ENCODE data around the gene PPP1R9A. TPM values are rescaled to one million over a fixed set of nuclear protein-coding genes. Genes with fewer than 3 reads are reported as not detected.

The PPP1R9A gene
- polyA plus RNA-seq, 12 donors, result 14.5 to 99.0 (median 30.6) TPM

GRCh38 chr7:95251966-95252365, 344.6 kb downstream of the PPP1R9A start:
- no peak for DNase-seq

- no peak for DNase-seq
Measured at GRCh38 chr7:95253986-95254385, 346.6 kb downstream of the PPP1R9A start.

GRCh38 chr7:95255691-95256090, 348.3 kb downstream of the PPP1R9A start:
- DNase-seq, result no peak

- no peak for DNase-seq
Measured at GRCh38 chr7:95261895-95262415, 354.6 kb downstream of the PPP1R9A start.

GRCh38 chr7:95262875-95263274, 355.5 kb downstream of the PPP1R9A start:
- DNase-seq, result no peak

GRCh38 chr7:95263785-95264362, 356.5 kb downstream of the PPP1R9A start:
- DNase-seq, result no peak

GRCh38 chr7:95264363-95264891, 357.0 kb downstream of the PPP1R9A start:
- DNase-seq, result peak; percentile 43

GRCh38 chr7:95265634-95266033, 358.2 kb downstream of the PPP1R9A start:
- DNase-seq, result no peak

GRCh38 chr7:95267754-95268153, 360.4 kb downstream of the PPP1R9A start:
- no peak for DNase-seq

GRCh38 chr7:95269640-95270039, 362.2 kb downstream of the PPP1R9A start:
- no peak for DNase-seq

GRCh38 chr7:95276114-95276513, 368.7 kb downstream of the PPP1R9A start:
- no peak for DNase-seq

- no peak for DNase-seq
Measured at GRCh38 chr7:95279417-95279816, 372.0 kb downstream of the PPP1R9A start.

GRCh38 chr7:95286096-95286495, 378.7 kb downstream of the PPP1R9A start:
- DNase-seq, result no peak

GRCh38 chr7:95290166-95290830, 382.9 kb downstream of the PPP1R9A start:
- no peak for DNase-seq

GRCh38 chr7:95295397-95295796, 388.0 kb downstream of the PPP1R9A start:
- DNase-seq, result no peak

GRCh38 chr7:95296456-95296855, 389.1 kb downstream of the PPP1R9A start:
- DNase-seq, result no peak

GRCh38 chr7:95297041-95297440, 389.6 kb downstream of the PPP1R9A start:
- DNase-seq, result no peak

GRCh38 chr7:95298091-95298490, 390.7 kb downstream of the PPP1R9A start:
- no peak for DNase-seq

GRCh38 chr7:95303013-95303905, 395.9 kb downstream of the PPP1R9A start:
- DNase-seq, result no peak

- no peak for DNase-seq
Measured at GRCh38 chr7:95304990-95305389, 397.6 kb downstream of the PPP1R9A start.

GRCh38 chr7:95309951-95310350, 402.6 kb downstream of the PPP1R9A start:
- DNase-seq, result no peak

GRCh38 chr7:95311389-95311788, 404.0 kb downstream of the PPP1R9A start:
- DNase-seq, result no peak

Measured in muscle of arm (tissue), 12 donors.